GM10248 (cell line): ENCODE data around the gene NFIB.

Experiments
- CTCF ChIA-PET: fragments of 300-600 bp; sonication (Branson Sonifier 250); formaldehyde crosslinking; extraction: SDS; loops from one replicate; lab custom pipeline; 2021; ENCODE audit warnings: antibody characterized with exemption; lab: Yijun Ruan, JAX
- POLR2A ChIA-PET: fragments of 350-650 bp; sonication (Branson Sonifier 250); formaldehyde crosslinking; extraction: SDS; loops from one replicate; lab custom pipeline; 2020; ENCODE audit warnings: antibody characterized with exemption; lab: Yijun Ruan, JAX
- DNase-seq: peaks from one replicate; pipeline ENCODE4 v3.0.0; 2012; ENCODE audit errors: extremely low spot score
- CTCF ChIP-seq: IDR thresholded peaks from 2 replicates; pipeline ENCODE4 v1.5.1; 2012; ENCODE audit warnings: mild to moderate bottlenecking, low read depth; ENCODE audit errors: extremely low read depth, missing control alignments, control extremely low read depth

NFIB gene

GRCh38 chr9:14323985-14324650 lies 10.2 kb upstream of the NFIB start:
- TF ChIP-seq CTCF = no peak
- no peak for DNase-seq
- ChIA-PET CTCF (interaction anchor here (1.2 kb wide), 1 partner anchor 29 kb away, joined by 5 read pairs; no protein-coding TSS in a partner anchor), POLR2A (no interaction called here)

DNA sequence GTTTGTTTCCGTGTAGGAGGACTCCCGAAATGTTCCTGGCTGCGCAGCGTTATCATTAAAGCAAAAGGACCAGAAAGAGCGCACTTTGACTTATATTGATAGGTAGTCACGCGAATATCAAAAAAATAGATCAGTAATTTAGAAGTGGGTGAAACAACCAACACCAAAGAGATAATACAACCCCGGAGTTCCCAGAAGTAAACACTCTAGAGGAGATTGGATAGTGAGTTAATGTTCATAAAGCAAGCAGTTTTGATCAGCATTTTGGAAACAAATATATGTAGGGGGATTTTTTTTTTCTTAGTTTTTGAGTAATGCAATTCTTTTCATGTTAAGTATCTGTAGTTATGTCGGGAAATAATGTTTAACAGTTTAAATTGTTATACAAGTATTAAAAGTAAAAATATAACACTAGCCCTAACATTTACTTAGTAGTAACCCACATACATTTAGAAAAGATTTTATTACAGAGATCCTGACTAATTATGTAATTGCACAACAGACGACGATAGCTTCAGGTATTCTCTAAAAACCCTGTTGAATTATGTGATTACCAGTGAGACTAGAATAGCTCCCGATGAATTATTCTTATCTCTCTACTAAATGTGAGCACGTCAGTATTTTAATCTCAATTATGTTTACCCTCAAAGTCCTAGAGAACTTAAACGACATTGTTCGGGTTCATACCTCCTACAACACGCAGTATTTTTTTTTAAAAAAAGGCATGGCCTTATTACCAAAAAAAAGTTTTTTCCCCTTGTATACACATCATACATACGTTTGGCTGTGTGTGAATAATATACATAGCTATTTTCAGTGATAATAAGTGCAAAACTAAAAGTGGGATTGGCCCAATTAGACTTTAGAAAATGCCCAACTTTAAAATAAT lies 9.4 kb upstream of the NFIB start:
- TF ChIP-seq CTCF = no peak
- POLR2A ChIA-PET = no interaction called here
- CTCF ChIA-PET = interaction anchor here (1.2 kb wide), 1 partner anchor 30 kb away, joined by 5 read pairs; no protein-coding TSS in a partner anchor
- no peak for DNase-seq

DNA sequence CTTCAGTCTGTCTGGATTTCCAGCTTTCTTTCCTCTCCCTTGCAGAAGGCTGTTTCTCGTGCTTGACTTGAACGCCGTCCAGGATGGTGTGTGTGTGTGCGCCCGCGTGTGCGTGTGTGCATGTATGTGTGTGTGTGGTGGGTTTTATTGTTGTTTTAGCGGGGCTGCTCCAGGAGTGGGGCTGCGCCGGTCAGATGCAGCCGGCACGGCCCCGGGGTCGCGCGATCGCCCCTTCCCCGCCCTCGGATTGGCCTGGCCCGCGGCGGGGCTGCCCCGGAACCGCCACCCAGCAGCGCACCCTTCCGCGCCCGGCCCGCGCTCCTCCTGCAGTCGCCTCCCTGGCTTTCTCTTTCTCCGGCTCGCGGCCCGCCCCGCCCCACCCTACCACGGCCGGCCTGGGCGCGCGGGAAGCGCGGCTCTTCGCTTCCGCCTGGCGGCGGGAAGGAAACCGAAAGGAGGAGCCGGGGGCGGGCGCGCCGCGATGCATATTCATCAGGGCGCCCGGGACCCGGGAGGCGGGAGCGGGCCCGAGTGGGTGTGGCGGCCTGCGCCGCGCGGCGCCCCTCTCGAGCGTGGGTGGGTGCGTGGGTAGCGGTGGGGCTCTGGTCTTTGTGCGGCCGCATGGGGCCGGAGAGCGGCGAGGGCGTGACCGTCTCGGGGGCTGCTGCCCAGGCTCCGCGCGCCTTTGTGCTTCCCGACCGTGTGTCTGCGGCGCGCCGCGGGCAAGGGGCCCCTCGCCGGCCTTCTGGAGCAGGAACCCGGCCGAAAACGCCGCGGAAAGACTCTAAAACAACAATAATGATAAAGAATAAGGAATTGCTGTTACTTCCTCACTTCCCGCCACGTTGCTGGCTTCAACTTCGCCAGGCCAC lies 8.5 kb upstream of the NFIB start:
- DNase-seq = peak; percentile 89
- CTCF ChIA-PET = no interaction called here
- no peak for TF ChIP-seq CTCF
- POLR2A ChIA-PET = no interaction called here

DNA sequence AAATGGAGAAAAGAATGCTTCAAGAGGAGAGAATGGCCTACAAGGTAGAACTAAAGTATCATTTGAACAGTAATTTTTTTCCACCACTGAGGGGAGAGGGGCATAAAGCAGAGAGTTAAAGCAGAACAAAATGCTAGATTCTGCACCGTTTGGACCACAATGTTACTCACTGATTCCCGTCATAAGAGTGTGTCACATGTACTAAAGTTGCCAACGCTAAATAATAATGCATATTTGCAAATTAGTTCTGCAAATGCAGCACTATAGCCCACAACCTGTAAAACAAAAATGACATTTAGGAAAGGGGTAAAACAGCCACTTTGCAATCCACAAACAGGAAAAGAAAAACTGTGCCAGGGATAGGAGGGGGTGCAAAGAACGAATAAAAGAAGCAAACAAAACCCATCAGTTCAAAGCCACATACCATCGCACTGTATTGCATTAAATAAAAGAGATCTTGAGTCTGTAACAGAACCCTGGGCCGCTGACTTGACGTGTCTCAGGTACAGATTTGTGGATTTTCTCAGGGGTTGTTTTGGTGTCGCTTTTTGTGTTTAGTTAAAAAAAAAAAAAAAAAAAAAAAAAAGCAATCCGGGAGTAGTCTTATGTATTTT lies 7.7 kb upstream of the NFIB start:
- no peak for TF ChIP-seq CTCF
- POLR2A ChIA-PET = no interaction called here
- no peak for DNase-seq
- CTCF ChIA-PET = no interaction called here

DNA sequence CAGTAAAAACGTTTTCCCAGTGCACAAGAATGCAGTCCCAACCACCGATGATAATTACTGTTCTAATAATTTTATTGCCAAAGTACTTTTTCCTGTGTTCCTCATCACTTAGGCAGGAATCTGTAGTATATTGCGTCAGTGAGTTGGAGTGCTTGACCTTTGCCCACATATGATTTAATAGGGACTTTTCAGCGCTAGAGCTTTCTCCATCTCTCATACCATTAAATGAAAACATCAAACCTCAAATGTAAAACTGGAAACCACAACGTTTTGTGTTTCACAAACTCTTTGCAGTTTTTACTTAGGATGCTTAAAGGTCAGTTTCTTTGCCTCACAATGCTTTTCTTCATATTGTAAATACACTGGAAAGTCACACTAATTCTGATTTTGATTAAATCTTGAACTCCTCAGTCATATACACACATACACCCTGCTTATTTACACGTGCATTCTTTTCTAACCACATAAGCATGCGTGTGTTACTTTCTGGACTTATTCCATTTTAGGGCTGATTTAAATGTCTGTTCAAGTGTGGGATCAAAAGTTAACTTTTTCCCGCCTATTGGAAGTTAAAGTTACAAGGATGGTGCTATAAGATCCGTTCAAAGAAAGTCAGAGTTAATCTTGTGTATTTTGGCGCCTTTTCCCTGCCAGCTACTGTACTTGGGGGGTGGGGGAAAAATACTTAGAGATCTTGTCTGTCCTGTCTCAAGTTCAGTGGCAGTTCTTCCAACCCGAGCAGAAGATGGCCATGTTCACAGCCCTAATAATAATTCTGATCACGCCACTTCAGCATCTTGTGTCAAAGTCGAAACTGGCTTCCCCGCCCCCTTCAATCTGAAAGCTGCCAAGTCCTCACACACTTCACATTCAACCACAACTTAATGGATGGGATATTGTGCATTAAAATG lies 6.6 kb upstream of the NFIB start:
- TF ChIP-seq CTCF = no peak

More for the DNA sequence above, 6.6 kb upstream of the NFIB start:
- CTCF ChIA-PET = no interaction called here
- POLR2A ChIA-PET = no interaction called here
- no peak for DNase-seq
